Measurements from ENCODE around the gene HOXA4.

HOXA4 gene

DNA sequence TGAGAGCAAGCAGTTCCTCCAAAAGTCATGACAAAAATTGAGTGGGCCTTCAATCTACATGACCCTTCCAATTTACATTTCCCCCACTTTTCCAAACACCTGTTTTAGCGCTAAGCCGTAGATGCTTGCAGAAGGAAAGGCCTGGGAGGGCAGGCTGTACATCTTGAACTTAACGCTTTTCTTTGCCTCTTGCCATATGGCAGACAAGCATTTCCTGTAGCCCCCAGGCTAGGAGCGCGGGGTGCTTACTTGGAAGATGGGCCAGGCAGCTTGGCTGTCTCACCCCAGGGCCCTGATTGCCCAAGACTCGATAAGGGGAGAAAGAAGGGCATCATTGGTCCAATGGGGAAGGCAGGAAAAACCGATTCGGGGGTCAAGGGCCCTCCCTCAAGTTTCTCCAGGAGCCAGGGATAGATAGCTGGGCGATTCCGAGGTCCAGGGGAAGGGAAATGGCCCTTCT, 41.8 kb upstream of the HOXA4 start:
- H3K27ac Mint-ChIP-seq: peak overlapping the region; percentile 85
- H3K4me1 Mint-ChIP-seq: peaks cover 28% of the 10 kb centered on the region
- no peaks in the 10 kb centered on the region for H3K9me3 Mint-ChIP-seq
- peaks cover 3% of the 10 kb centered on the region for H3K36me3 Mint-ChIP-seq
- peak overlapping the region; percentile 66 for H3K4me3 Mint-ChIP-seq
- peaks cover 53% of the 10 kb centered on the region for H3K27me3 Mint-ChIP-seq

DNA sequence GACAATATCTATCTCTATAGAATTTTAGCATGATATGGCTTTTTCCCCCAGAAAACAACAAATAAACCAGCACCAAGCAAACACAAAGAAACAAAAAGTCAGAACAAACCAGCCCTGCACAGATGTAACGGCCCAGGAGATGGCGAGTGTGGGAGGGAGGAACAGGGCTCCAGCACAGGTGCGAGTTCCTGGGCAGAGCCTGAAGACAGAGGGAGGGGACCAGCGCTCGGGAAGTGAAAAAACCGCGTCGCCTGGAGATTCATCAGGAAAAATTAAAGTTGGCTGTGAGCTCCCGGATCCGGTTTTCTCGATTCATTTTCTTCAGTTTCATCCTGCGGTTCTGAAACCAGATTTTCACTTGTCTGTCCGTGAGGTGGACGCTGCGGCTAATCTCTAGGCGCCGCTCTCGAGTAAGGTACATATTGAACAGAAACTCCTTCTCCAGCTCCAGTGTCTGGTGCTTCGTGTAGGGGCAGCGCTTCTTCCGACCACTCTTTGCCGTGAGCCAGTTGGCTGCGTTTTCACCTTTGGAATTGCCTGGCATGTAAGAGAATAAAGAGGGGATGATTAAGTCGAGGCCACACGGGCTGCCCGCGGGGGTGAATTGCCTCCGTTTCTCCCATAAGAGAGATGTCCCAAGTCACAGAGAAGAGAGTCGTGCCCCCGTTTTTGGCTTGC, 41.2 kb upstream of the HOXA4 start:
- peaks cover 33% of the 10 kb centered on the region for H3K4me1 Mint-ChIP-seq
- H3K9me3 Mint-ChIP-seq: no peaks in the 10 kb centered on the region
- H3K27me3 Mint-ChIP-seq: peaks cover 57% of the 10 kb centered on the region
- peak overlapping the region; percentile 85 for H3K27ac Mint-ChIP-seq
- H3K36me3 Mint-ChIP-seq: peaks cover 3% of the 10 kb centered on the region
- peak overlapping the region; percentile 66 for H3K4me3 Mint-ChIP-seq

DNA sequence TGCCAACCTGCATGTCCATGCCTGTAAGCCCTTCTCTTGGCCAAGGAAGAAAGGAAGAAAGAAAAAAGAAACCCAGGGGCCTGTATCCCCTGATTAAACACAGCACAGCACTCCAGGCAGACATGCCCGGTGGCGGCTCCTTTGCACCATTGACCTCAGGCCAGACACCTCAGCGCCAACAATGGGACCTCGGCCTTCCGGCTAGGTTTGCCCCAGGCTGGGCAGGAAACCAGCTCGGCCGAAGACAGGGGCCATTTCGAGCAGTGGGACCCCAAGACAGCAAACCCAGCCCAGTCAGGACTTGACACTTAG, 40.7 kb upstream of the HOXA4 start:
- H3K9me3 Mint-ChIP-seq: no peaks in the 10 kb centered on the region
- H3K36me3 Mint-ChIP-seq: peaks cover 3% of the 10 kb centered on the region
- no peak overlapping the region for H3K27ac Mint-ChIP-seq
- peak overlapping the region; percentile 30 for H3K4me3 Mint-ChIP-seq
- H3K27me3 Mint-ChIP-seq: peaks cover 55% of the 10 kb centered on the region
- peaks cover 33% of the 10 kb centered on the region for H3K4me1 Mint-ChIP-seq

DNA sequence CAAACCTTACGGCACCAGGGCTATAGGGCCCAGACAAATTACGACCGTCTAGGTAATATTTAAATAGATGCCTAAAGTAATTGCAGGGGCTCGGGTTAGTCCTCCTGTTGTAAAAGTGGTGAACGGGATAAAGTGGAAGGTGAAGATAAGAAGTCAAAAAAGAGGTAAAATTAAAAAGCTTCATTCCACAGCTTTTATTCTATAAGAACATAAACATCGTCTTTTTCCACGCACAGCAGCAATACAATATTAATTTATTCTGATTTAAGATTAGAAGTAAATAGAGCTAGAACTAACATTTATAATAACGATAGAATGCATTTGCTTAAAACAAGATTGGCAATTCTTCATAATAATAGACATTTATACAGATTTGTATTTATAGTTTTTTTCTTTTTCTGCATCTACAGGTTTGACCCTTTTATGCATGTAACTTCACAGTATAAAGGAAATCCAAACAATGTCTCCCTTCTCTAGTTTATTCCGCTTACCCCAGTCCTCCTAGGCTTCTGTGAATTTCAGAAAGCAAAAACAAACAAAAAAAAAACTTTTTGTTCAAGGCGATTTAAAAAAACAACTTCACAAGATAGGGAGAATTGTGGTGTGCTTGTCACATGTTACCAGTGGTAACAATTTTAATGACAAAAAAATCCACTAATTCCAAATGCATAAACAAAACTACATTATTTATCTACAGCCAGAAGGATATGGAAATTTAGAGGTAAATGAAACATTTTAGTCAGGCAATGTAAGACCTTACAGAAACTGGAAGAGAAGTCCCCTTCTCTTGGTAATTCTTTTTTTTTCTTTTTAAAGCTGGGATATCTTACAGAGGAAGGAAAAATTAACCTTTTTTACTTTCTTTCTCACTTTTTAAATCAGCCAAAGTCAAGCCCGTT, 40.1 kb upstream of the HOXA4 start:
- H3K27ac Mint-ChIP-seq: no peak overlapping the region
- peak overlapping the region; percentile 55 for H3K4me3 Mint-ChIP-seq
- peaks cover 54% of the 10 kb centered on the region for H3K27me3 Mint-ChIP-seq
- H3K4me1 Mint-ChIP-seq: peaks cover 36% of the 10 kb centered on the region
- peaks cover 3% of the 10 kb centered on the region for H3K36me3 Mint-ChIP-seq
- H3K9me3 Mint-ChIP-seq: no peaks in the 10 kb centered on the region

DNA sequence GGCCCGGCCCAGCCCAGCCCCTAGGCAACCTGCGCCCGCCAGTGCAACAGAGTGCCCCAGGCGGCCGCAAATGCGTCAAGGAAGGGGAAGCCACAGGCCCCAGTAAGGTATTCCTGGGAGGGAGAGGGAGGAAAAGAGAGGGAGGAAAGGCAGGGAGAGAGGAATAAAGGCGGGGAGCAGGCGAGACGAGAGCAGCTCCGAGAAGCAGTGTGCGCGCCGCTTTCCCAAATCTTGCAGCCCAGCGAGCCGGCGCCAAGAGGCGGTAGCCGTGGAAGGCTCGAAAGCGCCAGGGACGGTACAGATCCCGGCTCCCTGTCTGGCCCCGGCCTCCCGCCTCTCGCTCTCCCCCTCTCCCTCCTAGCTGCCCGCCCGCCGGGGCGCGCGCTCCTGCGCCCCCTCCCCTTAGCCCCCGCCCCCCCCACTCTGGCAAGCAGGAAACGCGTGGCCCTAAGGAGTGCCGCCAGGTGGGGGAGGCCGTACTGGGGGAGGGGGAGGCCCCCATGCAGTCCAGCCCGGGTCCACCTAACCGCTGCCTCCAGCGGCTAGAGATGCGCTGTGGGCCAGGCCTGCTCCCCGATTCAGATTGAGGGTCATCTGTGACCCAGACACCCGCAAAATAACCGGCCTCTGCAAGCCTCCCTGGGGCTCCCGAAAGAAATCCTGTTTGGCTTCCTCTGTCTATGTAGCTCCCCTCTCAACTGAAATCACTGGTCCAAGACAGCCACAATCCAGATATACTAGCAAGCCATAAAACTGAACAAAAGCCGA, 39.3 kb upstream of the HOXA4 start:
- no peaks in the 10 kb centered on the region for H3K9me3 Mint-ChIP-seq
- H3K4me3 Mint-ChIP-seq: peak overlapping the region; percentile 55
- peaks cover 3% of the 10 kb centered on the region for H3K36me3 Mint-ChIP-seq
- H3K27me3 Mint-ChIP-seq: peaks cover 51% of the 10 kb centered on the region
- peaks cover 37% of the 10 kb centered on the region for H3K4me1 Mint-ChIP-seq
- no peak overlapping the region for H3K27ac Mint-ChIP-seq

DNA sequence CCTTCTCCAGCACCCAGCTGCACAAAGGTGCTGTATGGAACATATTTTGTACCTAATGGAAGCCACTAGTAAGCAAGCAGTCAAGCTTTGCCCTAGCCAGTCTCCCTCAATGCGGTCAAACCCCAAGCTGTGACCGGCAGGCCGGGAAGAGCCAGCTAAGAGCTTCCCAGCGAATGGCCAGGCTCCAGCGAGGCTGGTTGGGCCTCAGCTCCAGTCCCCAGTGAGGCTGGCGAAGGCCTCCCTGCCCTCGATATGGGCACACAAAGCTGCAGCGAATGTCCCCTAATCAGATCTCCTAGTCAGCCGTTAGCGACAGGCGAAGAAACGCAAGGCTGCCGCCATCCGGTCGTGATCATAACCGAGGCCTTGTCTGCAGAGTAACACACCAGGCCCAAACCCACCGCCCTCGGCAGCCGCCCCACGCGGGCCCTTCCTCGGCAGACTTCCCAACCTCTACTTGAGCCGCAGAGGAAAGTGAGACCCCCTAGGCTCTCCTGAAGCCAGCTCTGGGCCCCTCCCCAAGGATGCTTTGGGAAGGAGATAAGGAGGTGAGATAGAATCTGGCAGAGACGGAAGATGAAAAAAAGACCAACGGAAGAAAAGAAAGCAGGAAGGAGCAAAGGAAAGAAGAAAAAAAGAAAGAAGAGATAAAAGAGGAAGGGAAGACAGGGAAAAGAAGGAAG, 37.8 kb upstream of the HOXA4 start:
- Mint-ChIP-seq H3K27me3 (peaks cover 59% of the 10 kb centered on the region), H3K36me3 (peaks cover 3% of the 10 kb centered on the region), H3K27ac (peak overlapping the region; percentile 8), H3K9me3 (no peaks in the 10 kb centered on the region), H3K4me1 (peaks cover 36% of the 10 kb centered on the region), H3K4me3 (peak overlapping the region; percentile 55)

DNA sequence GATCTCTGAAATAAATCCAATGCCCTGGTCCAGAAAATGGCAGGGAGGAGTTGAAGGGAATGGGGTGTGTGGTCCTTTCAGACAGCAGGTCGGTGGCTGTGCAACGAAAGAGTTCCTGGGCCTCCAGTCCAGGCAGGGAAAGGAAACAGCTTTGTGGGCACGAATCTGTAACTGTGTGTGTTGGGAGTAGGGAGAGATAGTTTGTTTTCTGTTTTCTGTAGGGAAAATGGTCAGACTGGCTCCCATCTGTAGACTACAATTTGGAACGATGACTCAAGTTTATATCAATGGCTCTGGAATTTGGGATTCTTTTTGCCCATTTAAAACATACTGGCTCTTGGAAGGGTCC, 37.3 kb upstream of the HOXA4 start:
- Mint-ChIP-seq H3K4me1 (peaks cover 36% of the 10 kb centered on the region), H3K9me3 (no peaks in the 10 kb centered on the region), H3K27ac (peak overlapping the region; percentile 1), H3K4me3 (no peak overlapping the region), H3K36me3 (peaks cover 3% of the 10 kb centered on the region), H3K27me3 (peaks cover 61% of the 10 kb centered on the region)

DNA sequence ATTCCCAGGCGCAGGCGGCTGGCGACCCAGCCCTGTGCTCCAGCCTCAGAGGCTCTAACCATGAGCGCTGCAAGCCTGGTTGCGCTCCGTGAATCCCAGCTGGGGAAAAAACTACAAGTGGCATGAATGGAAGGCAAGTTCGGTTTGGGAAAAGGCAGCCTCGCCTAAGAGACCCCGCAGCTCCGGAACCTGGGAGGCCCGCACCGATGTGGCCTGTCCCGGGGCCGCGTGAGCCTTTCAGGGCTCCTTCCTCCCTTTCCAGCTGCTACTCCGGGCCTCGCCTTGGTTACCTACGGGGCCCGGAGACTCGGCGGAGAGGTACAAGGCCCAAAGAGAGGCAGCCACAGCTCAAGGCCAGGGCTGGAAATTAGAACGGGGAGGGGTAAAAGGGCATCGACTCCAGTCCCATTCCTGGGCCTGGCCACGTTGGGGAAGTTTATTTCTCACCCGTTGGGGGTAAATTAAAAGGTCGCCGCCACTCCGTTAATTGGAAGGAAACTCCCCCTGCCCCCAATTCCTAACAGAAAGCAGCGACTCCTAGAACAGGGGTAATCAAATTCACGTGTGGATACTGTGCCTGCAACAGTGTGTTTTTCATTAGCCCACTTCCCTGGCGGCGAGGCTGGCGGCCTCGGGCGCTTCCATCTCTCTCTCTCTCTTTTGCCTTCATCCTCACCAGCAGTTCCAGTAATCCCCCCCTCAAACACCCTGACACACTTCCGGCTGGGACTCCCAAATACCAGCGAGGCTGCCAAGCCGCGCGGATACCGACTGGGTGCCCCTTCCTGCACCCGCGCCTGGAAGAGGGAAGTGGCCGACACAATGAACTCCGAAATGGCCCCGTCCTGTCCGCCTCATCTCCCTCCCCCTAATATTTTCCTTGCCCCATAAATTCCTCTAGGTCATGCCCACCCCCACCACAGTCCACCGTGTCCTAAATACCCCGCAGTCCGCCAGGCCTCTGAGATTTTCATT, 36.3 kb upstream of the HOXA4 start:
- Mint-ChIP-seq H3K4me3 (peak overlapping the region; percentile 30), H3K36me3 (peaks cover 3% of the 10 kb centered on the region), H3K27ac (peak overlapping the region; percentile 83), H3K9me3 (no peaks in the 10 kb centered on the region), H3K27me3 (peaks cover 59% of the 10 kb centered on the region), H3K4me1 (peaks cover 29% of the 10 kb centered on the region)

DNA sequence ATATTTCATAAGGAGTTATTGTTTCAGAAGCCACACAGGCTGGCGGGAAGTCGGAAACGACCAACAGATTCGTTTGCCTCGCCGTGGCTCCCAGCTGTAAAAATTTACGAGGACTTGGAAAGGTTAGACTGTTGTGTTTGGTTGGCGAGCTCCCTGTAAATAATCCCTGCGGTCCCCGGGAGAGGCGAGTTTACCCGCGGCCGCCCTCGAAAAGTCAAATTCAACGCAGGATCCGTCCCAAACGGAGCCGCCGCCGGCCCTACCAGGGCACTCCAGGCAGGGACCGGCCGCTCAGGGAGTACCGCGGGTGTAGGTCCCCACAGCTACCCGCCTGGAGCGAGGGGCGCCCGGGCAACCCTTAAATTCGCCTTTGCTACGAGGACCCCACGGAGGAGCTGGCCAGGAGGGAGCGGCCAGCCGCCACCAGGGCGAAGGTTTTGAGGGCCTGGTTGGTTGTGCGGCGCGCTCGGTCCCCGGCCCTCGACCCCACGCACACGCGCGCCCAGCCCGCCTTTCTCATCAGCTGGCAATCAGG, 35.5 kb upstream of the HOXA4 start:
- H3K27me3 Mint-ChIP-seq: peaks cover 56% of the 10 kb centered on the region
- H3K4me1 Mint-ChIP-seq: peaks cover 24% of the 10 kb centered on the region
- peak overlapping the region; percentile 81 for H3K27ac Mint-ChIP-seq
- H3K36me3 Mint-ChIP-seq: peaks cover 2% of the 10 kb centered on the region
- no peaks in the 10 kb centered on the region for H3K9me3 Mint-ChIP-seq
- H3K4me3 Mint-ChIP-seq: peak overlapping the region; percentile 57

DNA sequence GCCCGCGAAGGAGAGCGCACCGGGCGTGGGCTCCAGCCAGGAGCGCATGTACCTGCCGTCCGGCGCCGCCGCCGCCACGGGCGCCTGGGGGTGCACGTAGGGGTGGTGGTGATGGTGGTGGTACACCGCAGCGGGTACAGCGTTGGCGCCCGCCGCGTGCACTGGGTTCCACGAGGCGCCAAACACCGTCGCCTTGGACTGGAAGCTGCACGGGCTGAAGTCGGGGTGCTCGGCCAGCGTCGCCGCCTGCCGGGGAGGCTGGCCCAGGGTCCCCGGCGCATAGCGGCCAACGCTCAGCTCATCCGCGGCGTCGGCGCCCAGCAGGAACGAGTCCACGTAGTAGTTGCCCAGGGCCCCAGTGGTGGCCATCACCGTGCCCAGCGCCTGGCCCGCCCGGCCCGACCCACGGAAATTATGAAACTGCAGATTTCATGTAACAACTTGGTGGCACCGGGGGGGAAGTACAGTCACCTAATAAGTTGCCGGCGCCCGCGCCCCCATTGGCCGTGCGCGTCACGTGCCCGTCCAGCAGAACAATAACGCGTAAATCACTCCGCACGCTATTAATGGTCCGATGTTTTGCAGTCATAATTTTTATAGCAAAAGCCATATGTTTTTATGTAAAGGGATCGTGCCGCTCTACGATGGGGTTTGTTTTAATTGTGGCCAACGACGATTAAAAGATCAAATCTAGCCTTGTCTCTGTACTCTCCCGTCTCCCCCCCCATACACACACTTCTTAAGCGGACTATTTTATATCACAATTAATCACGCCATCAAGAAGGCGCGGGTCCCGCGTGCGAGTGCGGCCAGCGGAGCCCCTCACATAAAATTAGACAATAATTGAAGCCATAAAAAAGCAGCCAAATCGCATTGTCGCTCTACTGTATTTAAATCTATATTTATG, 34.8 kb upstream of the HOXA4 start, which contains the start of gene HOXA9:
Gene HOXA9 (minus strand): TSS at position 449 of the 907 bp plus-strand sequence. CDS start 80 bp downstream, at position 369.
- Mint-ChIP-seq H3K27ac (peak within 1 kb of the TSS; percentile 81), H3K4me3 (peak within 1 kb of the TSS; percentile 57), H3K27me3 (peaks cover 53% of the 10 kb centered on the region), H3K4me1 (peaks cover 22% of the 10 kb centered on the region), H3K36me3 (peaks cover 2% of the 10 kb centered on the region), H3K9me3 (no peaks in the 10 kb centered on the region)

DNA sequence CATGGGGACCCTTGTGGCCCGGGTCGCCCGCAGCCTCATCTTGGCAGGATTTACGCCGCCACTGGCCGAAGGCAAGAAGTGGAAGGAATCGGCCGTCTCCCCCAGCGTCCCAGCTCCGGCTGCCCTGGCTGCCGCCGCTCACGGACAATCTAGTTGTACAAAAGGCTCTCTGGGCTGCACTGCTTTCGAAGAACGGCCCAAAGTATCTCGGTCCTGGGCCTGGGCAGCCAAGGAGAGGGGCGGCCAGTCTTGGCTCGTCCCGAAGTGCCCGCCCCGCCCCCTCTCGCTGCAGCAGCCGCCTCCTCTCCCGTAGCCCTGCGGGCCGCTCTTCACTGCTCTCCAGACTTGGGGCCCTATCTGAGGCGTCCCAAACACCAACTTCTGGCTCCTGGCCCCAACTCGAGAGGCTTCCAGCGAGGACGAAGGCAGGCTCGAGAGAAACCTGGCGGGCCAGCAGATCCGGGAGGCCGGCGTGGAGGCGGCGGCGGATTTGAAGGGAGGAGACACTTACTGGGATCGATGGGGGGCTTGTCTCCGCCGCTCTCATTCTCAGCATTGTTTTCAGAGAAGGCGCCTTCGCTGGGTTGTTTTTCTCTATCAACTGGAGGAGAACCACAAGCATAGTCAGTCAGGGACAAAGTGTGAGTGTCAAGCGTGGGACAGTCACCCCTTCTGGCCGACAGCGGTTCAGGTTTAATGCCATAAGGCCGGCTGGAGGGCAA, 34.0 kb upstream of the HOXA4 start:
- Mint-ChIP-seq H3K27me3 (peaks cover 55% of the 10 kb centered on the region), H3K36me3 (peaks cover 2% of the 10 kb centered on the region), H3K9me3 (no peaks in the 10 kb centered on the region), H3K4me3 (no peak overlapping the region), H3K4me1 (peaks cover 27% of the 10 kb centered on the region), H3K27ac (peak overlapping the region; percentile 62)

DNA sequence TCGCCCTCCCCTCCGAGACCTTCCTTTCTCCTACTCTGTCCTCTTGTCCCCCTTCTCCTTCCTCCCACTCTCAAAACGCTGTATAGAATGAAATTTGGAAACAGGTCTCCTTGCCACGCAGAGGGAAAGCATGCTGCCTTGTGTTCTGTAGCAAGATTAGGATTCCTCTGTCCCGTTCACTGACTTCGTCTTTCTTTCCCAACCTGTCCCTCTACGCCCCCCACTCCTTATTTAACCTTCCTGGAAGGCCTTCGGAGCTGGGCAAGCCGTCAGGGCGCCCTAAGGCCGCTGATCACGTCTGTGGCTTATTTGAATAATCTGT, 33.4 kb upstream of the HOXA4 start:
- H3K4me3 Mint-ChIP-seq: no peak overlapping the region

More for the DNA sequence above, 33.4 kb upstream of the HOXA4 start:
- H3K9me3 Mint-ChIP-seq: no peaks in the 10 kb centered on the region
- H3K27ac Mint-ChIP-seq: peak overlapping the region; percentile 55
- peaks cover 27% of the 10 kb centered on the region for H3K4me1 Mint-ChIP-seq
- peaks cover 59% of the 10 kb centered on the region for H3K27me3 Mint-ChIP-seq
- H3K36me3 Mint-ChIP-seq: peaks cover 2% of the 10 kb centered on the region

All from activated naive CD4-positive, alpha-beta T cell treated with anti-CD3 and anti-CD28 coated beads, Interleukin-2, amount 50 U/mL, for 24 hours (primary cell).